ENCODE results near the gene RGS3. TPM values are rescaled to one million over a fixed set of nuclear protein-coding genes. Genes with fewer than 3 reads are reported as not detected.

The RGS3 gene
- polyA plus RNA-seq, 1 experiment = 41.0 TPM

GRCh38 chr9:113511856-113512761 lies 48.6 kb downstream of the RGS3 start:
- DNase-seq (ENCODE audit: low read depth, low spot score) = no peak
- no peaks in the 10 kb centered on the region; the same call in 1 of the 2 replicates for H3K9me3 ChIP-seq (ENCODE audit: control insufficient read depth, insufficient read depth, low read length)
- H3K27me3 ChIP-seq (ENCODE audit: control insufficient read depth, insufficient read depth, low read length) = peaks cover 3% of the 10 kb centered on the region
- no peak overlapping the region for H3K4me3 ChIP-seq (ENCODE audit: low read depth, low read length)
- ChIA-PET CTCF (interaction anchor here (0.5 kb wide), 1 partner anchor 60 kb away, joined by 5 read pairs; no protein-coding TSS in a partner anchor), POLR2A (no interaction called here)
- TF ChIP-seq CTCF (IDR thresholded peaks at IDR 0.05; ENCODE audit: low read depth, low read length) = no peak
- H3K27ac ChIP-seq (ENCODE audit: low read depth, low read length) = no peak overlapping the region

GRCh38 chr9:113513111-113513510 lies 49.6 kb downstream of the RGS3 start:
- no peak overlapping the region for H3K27ac ChIP-seq (ENCODE audit: low read depth, low read length)
- CTCF ChIA-PET = no interaction called here
- H3K4me3 ChIP-seq (ENCODE audit: low read depth, low read length) = no peak overlapping the region
- peaks cover 3% of the 10 kb centered on the region for H3K27me3 ChIP-seq (ENCODE audit: control insufficient read depth, insufficient read depth, low read length)
- DNase-seq (ENCODE audit: low read depth, low spot score) = no peak
- no peak for TF ChIP-seq CTCF (IDR thresholded peaks at IDR 0.05; ENCODE audit: low read depth, low read length)
- POLR2A ChIA-PET = no interaction called here
- H3K9me3 ChIP-seq (ENCODE audit: control insufficient read depth, insufficient read depth, low read length) = no peaks in the 10 kb centered on the region

- no peak for TF ChIP-seq CTCF (IDR thresholded peaks at IDR 0.05; ENCODE audit: low read depth, low read length)
- CTCF ChIA-PET = no interaction called here
- no peak for DNase-seq (ENCODE audit: low read depth, low spot score)
These were observed 50.0 kb downstream of the RGS3 start for GRCh38 chr9:113513536-113513935.

GRCh38 chr9:113514061-113514460 lies 50.5 kb downstream of the RGS3 start:
- Histone ChIP-seq H3K9me3 (ENCODE audit: control insufficient read depth, insufficient read depth, low read length) (no peaks in the 10 kb centered on the region), H3K4me3 (ENCODE audit: low read depth, low read length) (no peak overlapping the region), H3K27me3 (ENCODE audit: control insufficient read depth, insufficient read depth, low read length) (peaks cover 3% of the 10 kb centered on the region), H3K27ac (ENCODE audit: low read depth, low read length) (no peak overlapping the region)
- no peak for DNase-seq (ENCODE audit: low read depth, low spot score)
- ChIA-PET CTCF (no interaction called here), POLR2A (no interaction called here)
- no peak for TF ChIP-seq CTCF (IDR thresholded peaks at IDR 0.05; ENCODE audit: low read depth, low read length)

More at GRCh38 chr9:113513536-113513935, 50.0 kb downstream of the RGS3 start:
- no peak overlapping the region for H3K4me3 ChIP-seq (ENCODE audit: low read depth, low read length)
- H3K27ac ChIP-seq (ENCODE audit: low read depth, low read length) = no peak overlapping the region
- H3K9me3 ChIP-seq (ENCODE audit: control insufficient read depth, insufficient read depth, low read length) = no peaks in the 10 kb centered on the region
- POLR2A ChIA-PET = no interaction called here
- H3K27me3 ChIP-seq (ENCODE audit: control insufficient read depth, insufficient read depth, low read length) = peaks cover 3% of the 10 kb centered on the region

GRCh38 chr9:113514748-113515147 lies 51.2 kb downstream of the RGS3 start:
- Histone ChIP-seq H3K27ac (ENCODE audit: low read depth, low read length) (no peak overlapping the region), H3K4me3 (ENCODE audit: low read depth, low read length) (no peak overlapping the region), H3K9me3 (ENCODE audit: control insufficient read depth, insufficient read depth, low read length) (no peaks in the 10 kb centered on the region), H3K27me3 (ENCODE audit: control insufficient read depth, insufficient read depth, low read length) (peaks cover 3% of the 10 kb centered on the region)
- no peak for TF ChIP-seq CTCF (IDR thresholded peaks at IDR 0.05; ENCODE audit: low read depth, low read length)
- POLR2A ChIA-PET = no interaction called here
- CTCF ChIA-PET = interaction anchor here (0.6 to 1.1 kb wide), 2 partner anchors 46 to 114 kb away, joined by 3 to 5 read pairs; partner anchors contain the start of gene ALAD
- no peak for DNase-seq (ENCODE audit: low read depth, low spot score)
